Endothelial cell (in vitro differentiated cells): ENCODE data around the gene COL16A1. TPM values are rescaled to one million over a fixed set of nuclear protein-coding genes. Genes with fewer than 3 reads are reported as not detected.

Experiments
- DNase-seq: peaks from one replicate; pipeline ENCODE4 v3.0.0; 2021; ENCODE audit warnings: low spot score
- H3K27ac Mint-ChIP-seq: one replicate; pipeline ENCODE4 v1.8.0; 2021; ENCODE audit warnings: mixed read lengths, inconsistent platforms; ENCODE audit not compliant: unreplicated experiment
- H3K27me3 Mint-ChIP-seq: one replicate; pipeline ENCODE4 v1.8.0; 2021; ENCODE audit warnings: mild to moderate bottlenecking, moderate library complexity, mixed read lengths, inconsistent platforms; ENCODE audit not compliant: unreplicated experiment
- H3K36me3 Mint-ChIP-seq: one replicate; pipeline ENCODE4 v1.8.0; 2021; ENCODE audit warnings: mild to moderate bottlenecking, low read depth, mixed read lengths, inconsistent platforms; ENCODE audit not compliant: unreplicated experiment
- H3K4me1 Mint-ChIP-seq: one replicate; pipeline ENCODE4 v1.8.0; 2021; ENCODE audit warnings: mild to moderate bottlenecking, mixed read lengths, inconsistent platforms; ENCODE audit not compliant: unreplicated experiment
- H3K4me3 Mint-ChIP-seq: one replicate; pipeline ENCODE4 v1.8.0; 2021; ENCODE audit warnings: mild to moderate bottlenecking, mixed read lengths, inconsistent platforms; ENCODE audit not compliant: unreplicated experiment
- H3K9me3 Mint-ChIP-seq: one replicate; pipeline ENCODE4 v1.8.0; 2021; ENCODE audit warnings: mixed read lengths, inconsistent platforms; ENCODE audit not compliant: unreplicated experiment
- CTCF ChIP-seq: fragments of 200-600 bp; sonication (generic); IDR thresholded peaks from one replicate; pipeline ENCODE4 v1.5.0; 2021; ENCODE audit warnings: antibody characterized with exemption; ENCODE audit not compliant: unreplicated experiment
- total RNA-seq: library from RNA; stranded (reverse); fragmentation: NEBNext Ultra II Directional; extraction: Animal tissue kit (Norgen Biotek cat#: 25700); gene quantifications from one replicate; pipeline ENCODE4 v1.2.1, GENCODE V29; 2021; ENCODE audit not compliant: unreplicated experiment

COL16A1 gene
- total RNA-seq, 1 donor from 2014 or later = 5.3 TPM

- H3K27ac Mint-ChIP-seq = no peak overlapping the region
- H3K36me3 Mint-ChIP-seq = peaks cover 3% of the 10 kb centered on the region
- no peak for DNase-seq
Observed at GRCh38 chr1:31654474-31654776, 49.4 kb downstream of the COL16A1 start.

GRCh38 chr1:31653717-31654473 lies 49.9 kb downstream of the COL16A1 start:
- Mint-ChIP-seq H3K27ac (no peak overlapping the region), H3K4me3 (no peak overlapping the region), H3K9me3 (no peaks in the 10 kb centered on the region), H3K4me1 (peaks cover 5% of the 10 kb centered on the region), H3K27me3 (peaks cover 8% of the 10 kb centered on the region), H3K36me3 (peaks cover 3% of the 10 kb centered on the region)
- no peak for TF ChIP-seq CTCF
- no peak for DNase-seq

More at GRCh38 chr1:31654474-31654776, 49.4 kb downstream of the COL16A1 start:
- peaks cover 5% of the 10 kb centered on the region for H3K4me1 Mint-ChIP-seq
- TF ChIP-seq CTCF = no peak
- peaks cover 8% of the 10 kb centered on the region for H3K27me3 Mint-ChIP-seq
- no peak overlapping the region for H3K4me3 Mint-ChIP-seq
- H3K9me3 Mint-ChIP-seq = no peaks in the 10 kb centered on the region

GRCh38 chr1:31652891-31653499 lies 50.8 kb downstream of the COL16A1 start:
- Mint-ChIP-seq H3K4me3 (no peak overlapping the region), H3K9me3 (no peaks in the 10 kb centered on the region), H3K27ac (no peak overlapping the region), H3K4me1 (peaks cover 12% of the 10 kb centered on the region), H3K36me3 (peaks cover 3% of the 10 kb centered on the region), H3K27me3 (peaks cover 8% of the 10 kb centered on the region)
- no peak for DNase-seq
- no peak for TF ChIP-seq CTCF

- no peaks in the 10 kb centered on the region for H3K36me3 Mint-ChIP-seq
- H3K27ac Mint-ChIP-seq = no peak overlapping the region
- DNase-seq = no peak
- H3K4me3 Mint-ChIP-seq = no peak overlapping the region
- peaks cover 6% of the 10 kb centered on the region for H3K27me3 Mint-ChIP-seq
- H3K4me1 Mint-ChIP-seq = peaks cover 12% of the 10 kb centered on the region
- no peak for TF ChIP-seq CTCF
- no peaks in the 10 kb centered on the region for H3K9me3 Mint-ChIP-seq
Observed at GRCh38 chr1:31651766-31652165, 52.1 kb downstream of the COL16A1 start.

GRCh38 chr1:31651089-31651420 lies 52.8 kb downstream of the COL16A1 start:
- H3K4me1 Mint-ChIP-seq = peaks cover 13% of the 10 kb centered on the region
- no peak for TF ChIP-seq CTCF
- H3K9me3 Mint-ChIP-seq = no peaks in the 10 kb centered on the region
- DNase-seq = no peak
- no peak overlapping the region for H3K27ac Mint-ChIP-seq
- no peak overlapping the region for H3K4me3 Mint-ChIP-seq
- peaks cover 3% of the 10 kb centered on the region for H3K36me3 Mint-ChIP-seq
- H3K27me3 Mint-ChIP-seq = peaks cover 9% of the 10 kb centered on the region
